ENCODE measurements around the gene C9orf72.
"Not testable (repeated sequence)": the region's sequence is repeated elsewhere in the genome, so short reads cannot be mapped to it uniquely, and the experiment has no call there.

C9orf72 gene

GRCh38 chr9:27510780-27511179 is 62.5 kb downstream of the C9orf72 start:
- no peak for DNase-seq

GRCh38 chr9:27506981-27507380 is 66.3 kb downstream of the C9orf72 start:
- peak in 1 of 2 donors; percentile 25 for DNase-seq

- no peak for DNase-seq
Observed at GRCh38 chr9:27505744-27506161, 67.5 kb downstream of the C9orf72 start.

- DNase-seq = no peak
Observed at GRCh38 chr9:27504259-27504658, 69.0 kb downstream of the C9orf72 start.

GRCh38 chr9:27503623-27504022 is 69.7 kb downstream of the C9orf72 start:
- DNase-seq = no peak

GRCh38 chr9:27500902-27501301 is 72.4 kb downstream of the C9orf72 start:
- DNase-seq = not testable (repeated sequence)

- DNase-seq = peak; percentile 66 to 67
Observed at GRCh38 chr9:27499451-27499850, 73.8 kb downstream of the C9orf72 start.

- DNase-seq = no peak
Observed at GRCh38 chr9:27497883-27498417, 75.3 kb downstream of the C9orf72 start.

Measured in inflammatory macrophage treated with lipopolysaccharide for 1 hour (primary cell).